Endothelial cell of umbilical vein (primary cell): ENCODE measurements around the gene TRAF7.

Source experiments
- CTCF ChIP-seq, 2 donors: IDR thresholded peaks; 1 replicate in 1 of 2; 2 replicates in 1 of 2; pipeline ENCODE4 v1.5.1; 2011; ENCODE audit warnings: low read length in 2 of 2, mild to moderate bottlenecking in 2 of 2, moderate library complexity in 2 of 2, control low read depth in 1 of 2, inconsistent platforms in 1 of 2, low read depth in 1 of 2; ENCODE audit not compliant: insufficient read depth in 1 of 2; ENCODE audit errors: extremely low read depth in 1 of 2
- EZH2 ChIP-seq: IDR thresholded peaks from 2 replicates; pipeline ENCODE4 v1.6.1; 2012; ENCODE audit warnings: borderline replicate concordance, low read depth, mild to moderate bottlenecking, moderate library complexity, low read length, inconsistent platforms; ENCODE audit not compliant: severe bottlenecking
- FOS ChIP-seq: IDR thresholded peaks from 2 replicates; pipeline ENCODE4 v1.6.1; 2011; ENCODE audit warnings: mild to moderate bottlenecking, low read length, moderate library complexity, borderline replicate concordance; ENCODE audit not compliant: insufficient read depth
- GATA2 ChIP-seq: IDR thresholded peaks from 2 replicates; pipeline ENCODE4 v1.7.0; 2011; ENCODE audit warnings: low read depth, mild to moderate bottlenecking, moderate library complexity, mixed read lengths, low read length; ENCODE audit not compliant: insufficient read length, insufficient read depth
- JUN ChIP-seq: IDR thresholded peaks from 2 replicates; pipeline ENCODE4 v1.6.1; 2011; ENCODE audit warnings: borderline replicate concordance, low read depth; ENCODE audit not compliant: insufficient read length, insufficient read depth
- MAX ChIP-seq: IDR thresholded peaks from 2 replicates; pipeline ENCODE4 v1.6.1; 2011; ENCODE audit not compliant: insufficient read depth, insufficient read length
- MYC ChIP-seq: IDR thresholded peaks from one replicate; pipeline ENCODE4 v1.6.1; 2011; ENCODE audit warnings: mild to moderate bottlenecking, low read depth, low read length
- POLR2A ChIP-seq: IDR thresholded peaks from 2 replicates; pipeline ENCODE4 v1.6.1; 2012; ENCODE audit warnings: low read depth, mild to moderate bottlenecking, control low read depth, low read length

- TF ChIP-seq CTCF (IDR thresholded peaks at IDR 0.05; ENCODE audit: extremely low read depth in 1 of 2, insufficient read depth in 1 of 2, low read depth in 1 of 2, low read length in 2 of 2) (no peak), EZH2 (no peak), JUN (no peak), POLR2A (no peak), FOS (no peak), GATA2 (no peak), MAX (no peak), MYC (no peak)
Observed at GRCh38 chr16:2210386-2211365, 55.1 kb downstream of the TRAF7 start, which contains the start of gene BRICD5.
